C4-2B (cell line): Measurements from ENCODE around the gene TOP3B.

Source experiments
- CTCF ChIP-seq: fragments of 450-650 bp; conservative IDR thresholded peaks from 2 replicates; pipeline ENCODE4 v1.5.1; 2017; ENCODE audit warnings: mild to moderate bottlenecking
- ZFX ChIP-seq: fragments of 450-650 bp; IDR thresholded peaks from 2 replicates; pipeline ENCODE4 v1.6.1; 2017

GRCh38 chr22:22013559-22014284 lies 31.1 kb upstream of the TOP3B start:
- no peak for TF ChIP-seq CTCF
- TF ChIP-seq ZFX = no peak
